ENCODE data around the gene USP24.

The USP24 gene

GRCh38 chr1:55063577-55063942 is 151.6 kb downstream of the USP24 start:
- Histone ChIP-seq H2AFZ (ENCODE audit: low read length) (no peak overlapping the region), H3F3A (ENCODE audit: low read depth) (no peaks in the 10 kb centered on the region), H3K79me2 (ENCODE audit: insufficient read depth, low read length) (no peaks in the 10 kb centered on the region), H4K20me1 (ENCODE audit: insufficient read depth, low read length, poor library complexity, severe bottlenecking) (no peaks in the 10 kb centered on the region), H3K36me3 (ENCODE audit: insufficient read depth, low read length) (peaks cover 20% of the 10 kb centered on the region; the same call in 1 of the 2 replicates), H3K4me1 (ENCODE audit: insufficient read depth, low read length, poor library complexity, severe bottlenecking) (no peaks in the 10 kb centered on the region), H3K4me2 (ENCODE audit: low read depth, low read length, poor library complexity, severe bottlenecking) (no peak overlapping the region), H3K27me3 (ENCODE audit: insufficient read depth, low read length, poor library complexity, severe bottlenecking) (no peaks in the 10 kb centered on the region), H3K9me2 (replicated peaks; ENCODE audit: low read depth, low read length) (no peaks in the 10 kb centered on the region), H3K4me3 (ENCODE audit: low read length, poor library complexity, severe bottlenecking) (no peak overlapping the region), H3K9me3 (ENCODE audit: insufficient read depth, low read depth, low read length) (no peaks in the 10 kb centered on the region), H3K9ac (ENCODE audit: low read depth, low read length, poor library complexity, severe bottlenecking) (no peak overlapping the region)
- TF ChIP-seq CTCF (conservative IDR thresholded peaks at IDR 0.05; ENCODE audit: low read length) (no peak), EZH2phosphoT487 (IDR thresholded peaks at IDR 0.05; ENCODE audit: borderline replicate concordance) (no peak)

DNA sequence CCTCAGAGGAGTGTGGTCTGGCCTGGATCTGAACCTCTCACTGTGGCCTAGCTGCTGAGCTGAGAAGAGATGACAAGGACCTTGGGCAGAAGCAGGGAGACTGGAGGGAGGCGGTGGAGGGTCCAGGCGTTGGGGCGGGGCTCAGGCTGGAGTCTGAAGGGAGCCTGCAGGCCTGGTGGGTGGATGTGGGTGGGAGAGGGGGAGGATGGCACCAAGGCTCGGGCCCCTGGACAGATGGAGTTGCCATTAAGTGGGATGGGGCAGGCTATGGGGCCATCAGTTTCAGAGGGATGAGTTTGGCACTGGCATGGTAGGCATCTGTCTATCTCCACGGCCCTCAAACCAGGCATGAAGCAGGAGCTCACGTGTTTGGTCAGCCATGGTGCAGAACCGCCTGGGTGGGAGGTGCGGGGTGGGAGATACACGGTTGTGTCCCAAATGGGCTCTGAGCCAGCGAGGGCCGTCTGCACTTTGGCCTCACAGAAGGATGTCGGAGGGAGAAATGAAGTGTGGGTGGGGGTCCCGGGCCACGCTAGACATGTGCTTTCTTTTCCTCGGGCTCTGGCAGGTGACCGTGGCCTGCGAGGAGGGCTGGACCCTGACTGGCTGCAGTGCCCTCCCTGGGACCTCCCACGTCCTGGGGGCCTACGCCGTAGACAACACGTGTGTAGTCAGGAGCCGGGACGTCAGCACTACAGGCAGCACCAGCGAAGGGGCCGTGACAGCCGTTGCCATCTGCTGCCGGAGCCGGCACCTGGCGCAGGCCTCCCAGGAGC is 152.2 kb downstream of the USP24 start:
- Histone ChIP-seq H3K9ac (ENCODE audit: low read depth, low read length, poor library complexity, severe bottlenecking) (no peak overlapping the region), H2AFZ (ENCODE audit: low read length) (no peak overlapping the region), H3K4me3 (ENCODE audit: low read length, poor library complexity, severe bottlenecking) (no peak overlapping the region), H3K4me2 (ENCODE audit: low read depth, low read length, poor library complexity, severe bottlenecking) (no peak overlapping the region), H3K9me2 (replicated peaks; ENCODE audit: low read depth, low read length) (no peaks in the 10 kb centered on the region), H3K27me3 (ENCODE audit: insufficient read depth, low read length, poor library complexity, severe bottlenecking) (no peaks in the 10 kb centered on the region), H3K36me3 (ENCODE audit: insufficient read depth, low read length) (peaks cover 15% of the 10 kb centered on the region; the same call in 1 of the 2 replicates), H4K20me1 (ENCODE audit: insufficient read depth, low read length, poor library complexity, severe bottlenecking) (no peaks in the 10 kb centered on the region), H3K79me2 (ENCODE audit: insufficient read depth, low read length) (no peaks in the 10 kb centered on the region), H3F3A (ENCODE audit: low read depth) (no peaks in the 10 kb centered on the region), H3K9me3 (ENCODE audit: insufficient read depth, low read depth, low read length) (no peaks in the 10 kb centered on the region), H3K4me1 (ENCODE audit: insufficient read depth, low read length, poor library complexity, severe bottlenecking) (no peaks in the 10 kb centered on the region)
- TF ChIP-seq CTCF (conservative IDR thresholded peaks at IDR 0.05; ENCODE audit: low read length): no peak
- no peak for TF ChIP-seq EZH2phosphoT487 (IDR thresholded peaks at IDR 0.05; ENCODE audit: borderline replicate concordance)

DNA sequence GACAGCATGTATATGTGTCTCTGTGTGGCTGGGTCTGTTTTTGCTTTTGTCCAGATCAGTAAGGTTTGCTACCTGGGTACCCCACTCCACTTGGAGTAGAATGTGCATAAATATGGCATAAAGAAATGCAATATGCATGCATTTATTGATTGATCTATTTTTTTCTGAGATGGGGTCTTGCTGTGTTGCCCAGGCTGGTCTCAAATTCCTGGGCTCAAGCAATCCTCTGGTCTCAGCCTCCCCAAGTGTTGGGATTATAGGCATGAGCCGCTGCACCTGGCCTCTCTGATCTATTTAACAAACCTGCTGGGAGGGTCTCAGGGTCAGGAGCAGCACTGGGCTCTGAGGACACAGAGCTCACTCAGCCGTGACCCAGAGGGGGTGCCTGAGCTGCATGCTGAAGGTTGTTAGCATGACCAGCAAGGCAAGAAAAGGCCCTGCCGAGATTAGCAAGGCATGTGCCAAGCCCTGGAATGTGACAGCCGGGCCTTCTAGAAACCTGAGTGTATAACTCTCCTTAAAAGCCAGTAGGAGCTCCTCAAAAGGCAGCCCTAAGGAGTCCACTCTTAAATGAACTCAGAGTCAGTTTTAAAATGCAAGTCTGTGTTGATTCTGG is 153.3 kb downstream of the USP24 start:
- no peak overlapping the region for H2AFZ ChIP-seq (ENCODE audit: low read length)
- no peaks in the 10 kb centered on the region for H3K9me2 ChIP-seq (replicated peaks; ENCODE audit: low read depth, low read length)
- H3K79me2 ChIP-seq (ENCODE audit: insufficient read depth, low read length): no peaks in the 10 kb centered on the region
- no peak overlapping the region for H3K9ac ChIP-seq (ENCODE audit: low read depth, low read length, poor library complexity, severe bottlenecking)
- no peaks in the 10 kb centered on the region for H3K4me1 ChIP-seq (ENCODE audit: insufficient read depth, low read length, poor library complexity, severe bottlenecking)
- peaks cover 4% of the 10 kb centered on the region; the same call in 1 of the 2 replicates for H3K36me3 ChIP-seq (ENCODE audit: insufficient read depth, low read length)
- H4K20me1 ChIP-seq (ENCODE audit: insufficient read depth, low read length, poor library complexity, severe bottlenecking): no peaks in the 10 kb centered on the region
- H3K9me3 ChIP-seq (ENCODE audit: insufficient read depth, low read depth, low read length): no peaks in the 10 kb centered on the region
- H3K27me3 ChIP-seq (ENCODE audit: insufficient read depth, low read length, poor library complexity, severe bottlenecking): no peaks in the 10 kb centered on the region
- no peak overlapping the region for H3K4me3 ChIP-seq (ENCODE audit: low read length, poor library complexity, severe bottlenecking)
- no peak for TF ChIP-seq CTCF (conservative IDR thresholded peaks at IDR 0.05; ENCODE audit: low read length)
- no peak for TF ChIP-seq EZH2phosphoT487 (IDR thresholded peaks at IDR 0.05; ENCODE audit: borderline replicate concordance)
- no peaks in the 10 kb centered on the region for H3F3A ChIP-seq (ENCODE audit: low read depth)
- H3K4me2 ChIP-seq (ENCODE audit: low read depth, low read length, poor library complexity, severe bottlenecking): no peak overlapping the region
